SK-N-SH (cell line): ENCODE results near the gene RNF148. TPM values are rescaled to one million over a fixed set of nuclear protein-coding genes. Genes with fewer than 3 reads are reported as not detected.
A peak's percentile ranks its signal among the peaks of the same experiment; 100 is the strongest.

Source experiments
- CTCF ChIA-PET: fragments of 300-600, 350-600 bp; formaldehyde crosslinking; extraction: SDS; loops from one replicate; lab custom pipeline; 2021; lab: Yijun Ruan, JAX
- POLR2A ChIA-PET: fragments of 350-600 bp; sonication (Branson Sonifier 250); formaldehyde crosslinking; extraction: SDS; loops from one replicate; lab custom pipeline; 2020; ENCODE audit warnings: antibody characterized with exemption, inconsistent platforms; lab: Yijun Ruan, JAX
- DNase-seq: peaks from one replicate; pipeline ENCODE4 v3.0.0; 2012
- H2AFZ ChIP-seq: fragments of 200-600 bp; sonication (generic); 2 replicates; pipeline ENCODE4 v1.8.1; 2016; ENCODE audit warnings: antibody characterized with exemption, mild to moderate bottlenecking, low read depth
- H3F3A ChIP-seq: fragments of 200-600 bp; sonication (generic); replicated peaks from 2 replicates; pipeline ENCODE3; 2016; ENCODE audit warnings: antibody characterized with exemption, mild to moderate bottlenecking; ENCODE audit not compliant: insufficient read depth
- H3K27ac ChIP-seq, 2 experiments: fragments of 200-500 bp in 1 of 2; fragments of 200-600 bp in 1 of 2; sonication (Bioruptor generic) in 1 of 2; sonication (generic), shearing (Covaris generic) in 1 of 2; 2 replicates each; pipeline versions ENCODE4 v1.5.1 to v1.6.1; 2014 to 2016; ENCODE audit warnings: low read depth in 2 of 2, inconsistent platforms in 1 of 2, low read length in 1 of 2, mild to moderate bottlenecking in 1 of 2, mixed read lengths in 1 of 2
- H3K27me3 ChIP-seq: fragments of 200-600 bp; sonication (generic), shearing (Covaris generic); 2 replicates; pipeline ENCODE4 v1.6.1; 2016; ENCODE audit warnings: mixed run types; ENCODE audit not compliant: insufficient read depth
- H3K36me3 ChIP-seq, 2 experiments: fragments of 200-500 bp in 1 of 2; fragments of 200-600 bp in 1 of 2; sonication (Bioruptor generic) in 1 of 2; sonication (generic) in 1 of 2; replicated peaks in 1 of 2; 2 replicates each; pipeline versions ENCODE3 to v1.5.1; 2014 to 2016; ENCODE audit warnings: low read length in 1 of 2, mild to moderate bottlenecking in 1 of 2; ENCODE audit not compliant: insufficient read depth in 2 of 2, control insufficient read depth in 1 of 2
- H3K4me1 ChIP-seq, 2 experiments: fragments of 200-500 bp in 1 of 2; fragments of 200-600 bp in 1 of 2; sonication (Bioruptor generic) in 1 of 2; sonication (generic), shearing (Covaris generic) in 1 of 2; 2 replicates each; pipeline versions ENCODE4 v1.5.1 to v1.6.1; 2014 to 2016; ENCODE audit warnings: low read depth in 1 of 2, low read length in 1 of 2, mixed run types in 1 of 2; ENCODE audit not compliant: insufficient read depth in 2 of 2, control insufficient read depth in 1 of 2
- H3K4me2 ChIP-seq: fragments of 200-600 bp; sonication (generic), shearing (Covaris generic); 2 replicates; pipeline ENCODE4 v1.6.1; 2017; ENCODE audit warnings: mixed run types
- H3K4me3 ChIP-seq, 2 experiments: fragments of 200-500 bp in 1 of 2; fragments of 200-600 bp in 1 of 2; sonication (Bioruptor generic) in 1 of 2; sonication (generic), shearing (Covaris generic) in 1 of 2; 2 replicates each; pipeline versions ENCODE4 v1.5.1 to v1.8.1; 2014 to 2016; ENCODE audit warnings: low read depth in 2 of 2, inconsistent platforms in 1 of 2, low read length in 1 of 2, mild to moderate bottlenecking in 1 of 2, mixed read lengths in 1 of 2, moderate library complexity in 1 of 2
- H3K79me2 ChIP-seq: fragments of 200-600 bp; sonication (generic); 2 replicates; pipeline ENCODE4 v1.8.1; 2017; ENCODE audit warnings: mild to moderate bottlenecking; ENCODE audit not compliant: insufficient read depth
- H3K9ac ChIP-seq: fragments of 200-600 bp; sonication (generic); 2 replicates; pipeline ENCODE4 v1.6.1; 2017; ENCODE audit warnings: mixed run types
- H3K9me2 ChIP-seq: fragments of 200-600 bp; sonication (generic); 2 replicates; pipeline ENCODE4 v1.6.1; 2017; ENCODE audit warnings: mixed run types
- H3K9me3 ChIP-seq: fragments of 200-600 bp; sonication (generic); 2 replicates; pipeline ENCODE4 v1.6.1; 2017; ENCODE audit warnings: mixed run types, mild to moderate bottlenecking, moderate library complexity
- H4K20me1 ChIP-seq: fragments of 200-600 bp; sonication (generic); 2 replicates; pipeline ENCODE4 v1.6.1; 2017; ENCODE audit warnings: mild to moderate bottlenecking, mixed run types; ENCODE audit not compliant: insufficient read depth
- CHD2 ChIP-seq: fragments of 150-350 bp; IDR thresholded peaks from 2 replicates; pipeline ENCODE4 v1.6.1; 2018; ENCODE audit warnings: low read length; ENCODE audit not compliant: partially characterized antibody
- CTCF ChIP-seq: fragments of 200-600 bp; sonication (generic); IDR thresholded peaks from 2 replicates; pipeline ENCODE4 v1.6.1; 2017; ENCODE audit warnings: antibody characterized with exemption, mild to moderate bottlenecking, moderate library complexity
- ELF1 ChIP-seq: IDR thresholded peaks from 2 replicates; pipeline ENCODE4 v1.4.0; 2012
- EP300 ChIP-seq, 2 experiments: IDR thresholded peaks; 2 replicates each; pipeline versions ENCODE4 v1.4.0 to v1.6.1; 2012; ENCODE audit warnings: borderline replicate concordance in 1 of 2, low read depth in 1 of 2, low read length in 1 of 2
- FOSL2 ChIP-seq: IDR thresholded peaks from 2 replicates; pipeline ENCODE4 v1.4.0; 2012; ENCODE audit warnings: low read depth, mild to moderate bottlenecking, moderate library complexity, borderline replicate concordance
- GABPA ChIP-seq: IDR thresholded peaks from 2 replicates; pipeline ENCODE4 v1.4.0; 2012; ENCODE audit warnings: low read depth, mild to moderate bottlenecking
- MAX ChIP-seq: IDR thresholded peaks from 2 replicates; pipeline ENCODE4 v1.4.0; 2012; ENCODE audit warnings: low read depth
- MXI1 ChIP-seq: IDR thresholded peaks from 2 replicates; pipeline ENCODE4 v1.6.1; 2012; ENCODE audit warnings: mild to moderate bottlenecking, low read depth, low read length, improper control_type of control experiment
- NFIC ChIP-seq: IDR thresholded peaks from 2 replicates; pipeline ENCODE4 v1.4.0; 2012; ENCODE audit warnings: borderline replicate concordance
- POLR2AphosphoS5 ChIP-seq: IDR thresholded peaks from 2 replicates; pipeline ENCODE4 v1.6.1; 2012; ENCODE audit warnings: low read depth, low read length
- RAD21 ChIP-seq: IDR thresholded peaks from 2 replicates; pipeline ENCODE4 v1.6.1; 2012; ENCODE audit warnings: mild to moderate bottlenecking, low read length
- RCOR1 ChIP-seq: fragments of 150-350 bp; IDR thresholded peaks from 2 replicates; pipeline ENCODE4 v1.6.1; 2017; ENCODE audit warnings: antibody characterized with exemption, low read length
- REST ChIP-seq: IDR thresholded peaks from 2 replicates; pipeline ENCODE4 v1.6.1; 2012; ENCODE audit warnings: mild to moderate bottlenecking, low read depth, low read length, moderate library complexity
- SMC3 ChIP-seq: IDR thresholded peaks from 2 replicates; pipeline ENCODE4 v1.6.1; 2012; ENCODE audit warnings: low read depth, low read length, improper control_type of control experiment
- TCF12 ChIP-seq: IDR thresholded peaks from 2 replicates; pipeline ENCODE4 v1.4.0; 2012
- YY1 ChIP-seq: IDR thresholded peaks from 2 replicates; pipeline ENCODE4 v1.4.0; 2012; ENCODE audit warnings: low read depth, mild to moderate bottlenecking
- ZBTB33 ChIP-seq: IDR thresholded peaks from 2 replicates; pipeline ENCODE4 v1.4.0; 2012; ENCODE audit warnings: low read depth, borderline replicate concordance
- WGBS: methylation state at CpG from one replicate; pipeline ENCODE4 v1.1.6; 2017; ENCODE audit warnings: low lambda C conversion rate; 5-methylcytosine and 5-hydroxymethylcytosine counted together
- polyA plus RNA-seq, 3 experiments: library from polyadenylated mRNA; depleted of rRNA; stranded (reverse); fragments of >200 nt; gene quantifications; 2 replicates each; pipeline ENCODE4 v1.2.3, GENCODE V29; 2012

Gene RNF148
- polyA plus RNA-seq (2012; rRNA removed): not detected in 2 replicates
- polyA plus RNA-seq (2012; cell fraction: cytosol; rRNA removed): 0.03 TPM in 1 of 2 replicates, not detected in the other
- polyA plus RNA-seq (2012; cell fraction: nucleus; rRNA removed): not detected in 2 replicates

- Histone ChIP-seq H3K79me2 (no peaks in the 10 kb centered on the region), H3K27me3 (no peaks in the 10 kb centered on the region), H4K20me1 (no peaks in the 10 kb centered on the region), H3K9me2 (no peaks in the 10 kb centered on the region), H3K36me3 (no peaks in the 10 kb centered on the region), H3K9ac (no peak within 1 kb of the TSS), H3K4me1 (no peaks in the 10 kb centered on the region), H3K4me2 (no peak within 1 kb of the TSS), H3K27ac (no peak within 1 kb of the TSS), H3F3A (no peaks in the 10 kb centered on the region), H3K9me3 (no peaks in the 10 kb centered on the region), H2AFZ (no peak within 1 kb of the TSS), H3K4me3 (no peak within 1 kb of the TSS)
- no peak for DNase-seq
- 0% methylated on average over 1 of the region's 1 CpG for WGBS
- POLR2A ChIA-PET: no interaction called here
- CTCF ChIA-PET: no interaction called here
- TF ChIP-seq CTCF (no peak), POLR2AphosphoS5 (no peak), TCF12 (no peak), RCOR1 (no peak), ELF1 (no peak), ZBTB33 (no peak), SMC3 (no peak), CHD2 (no peak), MXI1 (no peak)
These were observed at the start of gene RNF148 for GRCh38 chr7:122702872-122703510. RNF148 (minus strand) TSS chr7:122702922; CDS start chr7:122702750, 172 bp downstream.

GRCh38 chr7:122750389-122750788 is 47.7 kb upstream of the RNF148 start:
- H3K36me3 ChIP-seq: no peaks in the 10 kb centered on the region
- ChIA-PET POLR2A (no interaction called here), CTCF (interaction anchor here (1.0 kb wide), 1 partner anchor 28 kb away, joined by 3 read pairs; no protein-coding TSS in a partner anchor)
- 3% methylated on average over 2 of the region's 2 CpGs for WGBS
- H3K9me2 ChIP-seq: no peaks in the 10 kb centered on the region
- H3K4me1 ChIP-seq: no peaks in the 10 kb centered on the region
- H3K4me3 ChIP-seq: no peak overlapping the region
- H4K20me1 ChIP-seq: no peaks in the 10 kb centered on the region
- H3K9me3 ChIP-seq: no peaks in the 10 kb centered on the region
- no peak for DNase-seq
- H3K9ac ChIP-seq: no peak overlapping the region
- no peaks in the 10 kb centered on the region for H3K27me3 ChIP-seq
- H3K79me2 ChIP-seq: no peaks in the 10 kb centered on the region
- 0 out of 2 replicates have a peak overlapping the region, but pooled peaks have one; percentile 7 for H2AFZ ChIP-seq
- no peak overlapping the region for H3K27ac ChIP-seq
- H3K4me2 ChIP-seq: no peak overlapping the region
- no peaks in the 10 kb centered on the region for H3F3A ChIP-seq
- TF ChIP-seq GABPA (no peak), MXI1 (no peak), ELF1 (no peak), NFIC (no peak), CTCF (no peak), POLR2AphosphoS5 (no peak), REST (no peak), EP300 (IDR thresholded peaks at IDR 0.05; ENCODE audit: borderline replicate concordance in 1 of 2, low read depth in 1 of 2, low read length in 1 of 2) (no peak), MAX (no peak), FOSL2 (no peak), YY1 (no peak), RCOR1 (no peak), RAD21 (no peak)
